ENCODE results near the gene OXGR1.

GRCh38 chr13:96966415-96967102, 27.7 kb downstream of the OXGR1 start:
- TF ChIP-seq POLR2AphosphoS5 (IDR thresholded peaks at IDR 0.05; ENCODE audit: insufficient read depth, low read depth, low read length): no peak
- TF ChIP-seq POLR2A (IDR thresholded peaks at IDR 0.05; ENCODE audit: low read depth, low read length): no peak
